Loucy (cell line): ENCODE results near the gene TDRD9.

Source experiments
- H2AFZ ChIP-seq: fragments of 200-600 bp; sonication (generic); 2 replicates; pipeline ENCODE4 v1.6.0; 2016; ENCODE audit warnings: antibody characterized with exemption, mild to moderate bottlenecking, low read length, moderate library complexity
- H3F3A ChIP-seq: fragments of 200-600 bp; 2 replicates; pipeline ENCODE4 v1.6.0; 2016; ENCODE audit warnings: antibody characterized with exemption, low read depth, mild to moderate bottlenecking
- H3K27me3 ChIP-seq: fragments of 200-600 bp; sonication (generic); 2 replicates; pipeline ENCODE4 v1.6.1; 2014; ENCODE audit warnings: low read length, mild to moderate bottlenecking; ENCODE audit not compliant: insufficient read depth, poor library complexity, severe bottlenecking
- H3K36me3 ChIP-seq: fragments of 200-600 bp; sonication (generic); 2 replicates; pipeline ENCODE4 v1.6.1; 2016; ENCODE audit warnings: low read length; ENCODE audit not compliant: insufficient read depth
- H3K4me1 ChIP-seq: fragments of 200-600 bp; sonication (generic); 2 replicates; pipeline ENCODE4 v1.5.1; 2014; ENCODE audit warnings: low read length, mild to moderate bottlenecking; ENCODE audit not compliant: insufficient read depth, poor library complexity, severe bottlenecking
- H3K4me2 ChIP-seq: fragments of 200-600 bp; sonication (generic); 2 replicates; pipeline ENCODE4 v1.6.0; 2014; ENCODE audit warnings: antibody characterized with exemption, low read length, low read depth, mild to moderate bottlenecking; ENCODE audit not compliant: poor library complexity, severe bottlenecking
- H3K4me3 ChIP-seq: fragments of 200-600 bp; sonication (generic); 2 replicates; pipeline ENCODE4 v1.5.1; 2014; ENCODE audit warnings: low read length, mild to moderate bottlenecking, mixed read lengths; ENCODE audit not compliant: poor library complexity, severe bottlenecking
- H3K79me2 ChIP-seq: fragments of 200-600 bp; sonication (generic); 2 replicates; pipeline ENCODE4 v1.6.1; 2014; ENCODE audit warnings: low read length; ENCODE audit not compliant: insufficient read depth
- H3K9ac ChIP-seq: fragments of 200-600 bp; sonication (generic); 2 replicates; pipeline ENCODE4 v1.6.0; 2014; ENCODE audit warnings: mild to moderate bottlenecking, low read depth, low read length, moderate library complexity; ENCODE audit not compliant: poor library complexity, severe bottlenecking
- H3K9me2 ChIP-seq: fragments of 200-600 bp; sonication (generic); replicated peaks from 2 replicates; pipeline ENCODE4 v1.6.1; 2016; ENCODE audit warnings: low read depth, low read length, mixed read lengths
- H3K9me3 ChIP-seq: fragments of 200-600 bp; sonication (generic); 2 replicates; pipeline ENCODE4 v1.6.1; 2014; ENCODE audit warnings: mild to moderate bottlenecking, antibody characterized with exemption, low read length, low read depth; ENCODE audit not compliant: insufficient read depth
- H4K20me1 ChIP-seq: fragments of 200-600 bp; sonication (generic); 2 replicates; pipeline ENCODE4 v1.6.0; 2014; ENCODE audit warnings: antibody characterized with exemption, low read length, mild to moderate bottlenecking; ENCODE audit not compliant: insufficient read depth, poor library complexity, severe bottlenecking
- CTCF ChIP-seq: fragments of 200-600 bp; sonication (generic); conservative IDR thresholded peaks from 2 replicates; pipeline ENCODE4 v1.5.1; 2014; ENCODE audit warnings: mild to moderate bottlenecking, antibody characterized with exemption, low read length
- EZH2phosphoT487 ChIP-seq: fragments of 200-600 bp; IDR thresholded peaks from 2 replicates; pipeline ENCODE4 v1.6.1; 2018; ENCODE audit warnings: antibody characterized with exemption, mild to moderate bottlenecking, moderate library complexity, borderline replicate concordance

Gene TDRD9

GRCh38 chr14:103908580-103908979, 19.7 kb upstream of the TDRD9 start:
- no peaks in the 10 kb centered on the region for H4K20me1 ChIP-seq
- no peaks in the 10 kb centered on the region for H3K9me3 ChIP-seq
- no peak for TF ChIP-seq CTCF
- no peak for TF ChIP-seq EZH2phosphoT487
- no peaks in the 10 kb centered on the region for H3F3A ChIP-seq
- H3K4me2 ChIP-seq: no peak overlapping the region
- no peak overlapping the region for H3K9ac ChIP-seq
- H3K4me1 ChIP-seq: no peaks in the 10 kb centered on the region
- H3K79me2 ChIP-seq: no peaks in the 10 kb centered on the region
- H3K9me2 ChIP-seq: no peaks in the 10 kb centered on the region
- peaks cover 21% of the 10 kb centered on the region; the same call in 1 of the 2 replicates for H3K36me3 ChIP-seq
- no peak overlapping the region for H2AFZ ChIP-seq
- no peak overlapping the region for H3K4me3 ChIP-seq
- H3K27me3 ChIP-seq: no peaks in the 10 kb centered on the region

- no peak overlapping the region for H3K9ac ChIP-seq
- H3K9me2 ChIP-seq: no peaks in the 10 kb centered on the region
- no peaks in the 10 kb centered on the region for H3K9me3 ChIP-seq
- H4K20me1 ChIP-seq: no peaks in the 10 kb centered on the region
- no peaks in the 10 kb centered on the region for H3K27me3 ChIP-seq
- no peaks in the 10 kb centered on the region; the same call in 1 of the 2 replicates for H3K79me2 ChIP-seq
- no peaks in the 10 kb centered on the region for H3F3A ChIP-seq
- peaks cover 32% of the 10 kb centered on the region; the same call in 1 of the 2 replicates for H3K36me3 ChIP-seq
- TF ChIP-seq CTCF (no peak), EZH2phosphoT487 (no peak)
- H3K4me2 ChIP-seq: no peak overlapping the region
- peak overlapping the region; percentile 43; the same call in 1 of the 2 replicates for H2AFZ ChIP-seq
- H3K4me1 ChIP-seq: no peaks in the 10 kb centered on the region
- H3K4me3 ChIP-seq: no peak overlapping the region
These were observed 18.6 kb upstream of the TDRD9 start for GRCh38 chr14:103909531-103910261.

- H2AFZ ChIP-seq: peak overlapping the region; percentile 43; the same call in 1 of the 2 replicates
- H3K4me3 ChIP-seq: no peak overlapping the region
These were observed 17.9 kb upstream of the TDRD9 start for GRCh38 chr14:103910262-103910935.

More at GRCh38 chr14:103910262-103910935, 17.9 kb upstream of the TDRD9 start:
- Histone ChIP-seq H3K9me3 (no peaks in the 10 kb centered on the region), H3K9me2 (no peaks in the 10 kb centered on the region), H3K27me3 (no peaks in the 10 kb centered on the region), H3K9ac (no peak overlapping the region), H3K79me2 (peaks cover 4% of the 10 kb centered on the region; the same call in 1 of the 2 replicates), H3F3A (no peaks in the 10 kb centered on the region), H4K20me1 (no peaks in the 10 kb centered on the region), H3K36me3 (peaks cover 37% of the 10 kb centered on the region; the same call in 1 of the 2 replicates), H3K4me2 (no peak overlapping the region), H3K4me1 (no peaks in the 10 kb centered on the region)
- peak; percentile 91 for TF ChIP-seq CTCF
- TF ChIP-seq EZH2phosphoT487: no peak
